ENCODE data around the gene SRSF2. TPM values are rescaled to one million over a fixed set of nuclear protein-coding genes. Genes with fewer than 3 reads are reported as not detected.
A peak's percentile ranks its signal among the peaks of the same experiment; 100 is the strongest.

SRSF2 gene
- total RNA-seq, 1 donor from 2014 or later, result 122 TPM

GRCh38 chr17:76697702-76698465 lies 39.2 kb downstream of the SRSF2 start:
- TF ChIP-seq CTCF (IDR thresholded peaks at IDR 0.05), result no peak
- H3K9me3 ChIP-seq, result no peaks in the 10 kb centered on the region
- H3K4me1 ChIP-seq, result peaks cover 68% of the 10 kb centered on the region
- intact Hi-C loops (cut with DNase I), result no loop called here
- ATAC-seq (no peak), DNase-seq (no peak)
- peak overlapping the region; percentile 76 for H3K27ac ChIP-seq
- no peaks in the 10 kb centered on the region for H3K36me3 ChIP-seq
- H3K4me3 ChIP-seq, result no peak overlapping the region
- no peaks in the 10 kb centered on the region for H3K27me3 ChIP-seq (ENCODE audit: low read depth)

GRCh38 chr17:76696763-76697701 lies 40.1 kb downstream of the SRSF2 start:
- Histone ChIP-seq H3K9me3 (no peaks in the 10 kb centered on the region), H3K27ac (peak overlapping the region; percentile 76), H3K36me3 (no peaks in the 10 kb centered on the region), H3K4me3 (no peak overlapping the region), H3K4me1 (peaks cover 68% of the 10 kb centered on the region), H3K27me3 (ENCODE audit: low read depth) (no peaks in the 10 kb centered on the region)
- intact Hi-C loops (cut with DNase I), result no loop called here
- DNase-seq, result no peak
- no peak for TF ChIP-seq CTCF (IDR thresholded peaks at IDR 0.05)
- peak in 1 of 2 donors; percentile 27 for ATAC-seq

GRCh38 chr17:76695059-76695831 lies 41.9 kb downstream of the SRSF2 start:
- intact Hi-C loops (cut with DNase I), result no loop called here
- no peak overlapping the region for H3K4me3 ChIP-seq
- ATAC-seq (no peak), DNase-seq (no peak)
- TF ChIP-seq CTCF (IDR thresholded peaks at IDR 0.05), result no peak
- no peaks in the 10 kb centered on the region for H3K9me3 ChIP-seq
- H3K36me3 ChIP-seq, result no peaks in the 10 kb centered on the region
- H3K27ac ChIP-seq, result peak overlapping the region; percentile 18
- no peaks in the 10 kb centered on the region for H3K27me3 ChIP-seq (ENCODE audit: low read depth)
- peaks cover 53% of the 10 kb centered on the region for H3K4me1 ChIP-seq

- TF ChIP-seq CTCF (IDR thresholded peaks at IDR 0.05), result no peak
- Histone ChIP-seq H3K27me3 (ENCODE audit: low read depth) (no peaks in the 10 kb centered on the region), H3K4me3 (no peak overlapping the region), H3K9me3 (no peaks in the 10 kb centered on the region), H3K27ac (no peak overlapping the region), H3K4me1 (peaks cover 48% of the 10 kb centered on the region), H3K36me3 (no peaks in the 10 kb centered on the region)
- ATAC-seq, result no peak
- no peak for DNase-seq
- intact Hi-C loops (cut with DNase I), result no loop called here
These were observed 45.5 kb downstream of the SRSF2 start for GRCh38 chr17:76691379-76692191.
